Tibial artery (tissue), 4 donors: Measurements from ENCODE around the gene ADRA2B.

ENCODE experiments used
- DNase-seq, 2 donors: peaks; one replicate each; pipeline ENCODE4 v3.0.0-alpha.2; 2019
- H3K27ac ChIP-seq, 2 donors: fragments of 200-600 bp; sonication (generic) in 1 of 2; 1 replicate in 1 of 2; 2 replicates in 1 of 2; pipeline ENCODE4 v1.5.1; 2018 to 2019; ENCODE audit warnings: mild to moderate bottlenecking in 1 of 2
- H3K27me3 ChIP-seq, 2 donors: fragments of 200-600 bp; sonication (generic) in 1 of 2; one replicate each; pipeline versions ENCODE4 v1.5.1 to v1.6.0; 2016 to 2019
- H3K36me3 ChIP-seq, 3 donors: fragments of 200-600 bp; sonication (generic) in 2 of 3; one replicate each; pipeline ENCODE4 v1.5.1; 2016 to 2019; ENCODE audit warnings: mild to moderate bottlenecking in 2 of 3
- H3K4me1 ChIP-seq, 4 donors: fragments of 200-600 bp; sonication (generic) in 2 of 4; 1 replicate in 3 of 4; 2 replicates in 1 of 4; pipeline ENCODE4 v1.5.1; 2016 to 2019
- H3K4me3 ChIP-seq, 2 donors: fragments of 200-600 bp; sonication (generic) in 1 of 2; 1 replicate in 1 of 2; 2 replicates in 1 of 2; pipeline ENCODE4 v1.5.1; 2018 to 2019; ENCODE audit warnings: mild to moderate bottlenecking in 2 of 2
- H3K9me3 ChIP-seq, 3 donors: fragments of 200-600 bp; sonication (generic) in 1 of 3; one replicate each; pipeline ENCODE4 v1.5.1; 2016 to 2019
- intact Hi-C: fragments of 100-400 bp; cut with DNase I; formaldehyde crosslinking; loops from one replicate; pipeline ENCODE4 v1.15.0; 2023; ENCODE audit warnings: low total_unique reads
- TF ChIP-seq, protein P1 (sequence below), 2 experiments: fragments of 200-600 bp in 1 of 2; fragments of 450-650 bp in 1 of 2; IDR thresholded peaks; one replicate each; pipeline ENCODE4 v1.5.1; 2017 to 2019; ENCODE audit warnings: antibody characterized with exemption in 2 of 2, mild to moderate bottlenecking in 1 of 2, moderate library complexity in 1 of 2

ADRA2B gene

DNA sequence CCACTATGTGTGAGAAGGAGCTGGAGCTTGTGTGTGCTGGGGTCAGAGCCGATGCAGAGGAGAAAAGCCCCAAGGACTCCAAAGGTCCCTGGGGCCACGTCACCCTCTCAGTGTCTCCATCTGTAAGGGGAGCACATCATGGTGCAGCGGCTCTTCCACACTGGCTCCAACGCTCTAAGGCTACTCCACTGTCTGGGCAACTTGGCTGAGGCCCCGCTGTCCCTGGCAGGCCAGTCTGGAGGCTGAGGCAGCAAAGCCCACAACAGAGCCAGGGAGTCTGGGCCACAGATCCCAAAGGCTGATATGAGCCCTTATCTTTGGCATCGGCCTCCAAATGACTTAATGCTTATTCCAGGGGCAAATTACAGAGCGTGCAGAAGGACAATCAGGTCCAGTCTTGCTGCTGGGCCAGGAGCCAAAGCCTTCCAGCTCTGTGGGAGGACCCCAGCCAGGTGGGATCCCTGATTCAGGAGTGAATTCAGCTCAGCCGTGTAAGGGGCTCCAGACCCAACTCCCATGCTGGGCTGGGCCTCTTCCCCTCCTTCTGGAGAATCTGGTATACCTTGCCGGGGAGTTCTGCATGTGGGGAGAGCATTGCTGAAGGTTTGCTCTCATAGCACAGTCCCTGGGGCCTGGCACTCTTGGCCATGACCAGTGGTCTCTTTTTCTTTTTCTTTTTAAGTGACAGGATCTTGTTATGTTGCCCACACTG lies 30.7 kb upstream of the ADRA2B start:
- intact Hi-C loops = loop anchor here (10.0 kb wide), 2 partner anchors 158 to 358 kb away; partner anchors contain the start of genes NEURL3 and SNRNP200
- DNase-seq = peak in 1 of 2 donors; percentile 67
- no peaks in the 10 kb centered on the region for H3K9me3 ChIP-seq
- no peak overlapping the region for H3K4me3 ChIP-seq
- no peaks in the 10 kb centered on the region for H3K36me3 ChIP-seq
- H3K27ac ChIP-seq = no peak overlapping the region
- H3K27me3 ChIP-seq = peaks cover 0 to 2% of the 10 kb centered on the region in 2 donors
- TF ChIP-seq, protein P1, sequence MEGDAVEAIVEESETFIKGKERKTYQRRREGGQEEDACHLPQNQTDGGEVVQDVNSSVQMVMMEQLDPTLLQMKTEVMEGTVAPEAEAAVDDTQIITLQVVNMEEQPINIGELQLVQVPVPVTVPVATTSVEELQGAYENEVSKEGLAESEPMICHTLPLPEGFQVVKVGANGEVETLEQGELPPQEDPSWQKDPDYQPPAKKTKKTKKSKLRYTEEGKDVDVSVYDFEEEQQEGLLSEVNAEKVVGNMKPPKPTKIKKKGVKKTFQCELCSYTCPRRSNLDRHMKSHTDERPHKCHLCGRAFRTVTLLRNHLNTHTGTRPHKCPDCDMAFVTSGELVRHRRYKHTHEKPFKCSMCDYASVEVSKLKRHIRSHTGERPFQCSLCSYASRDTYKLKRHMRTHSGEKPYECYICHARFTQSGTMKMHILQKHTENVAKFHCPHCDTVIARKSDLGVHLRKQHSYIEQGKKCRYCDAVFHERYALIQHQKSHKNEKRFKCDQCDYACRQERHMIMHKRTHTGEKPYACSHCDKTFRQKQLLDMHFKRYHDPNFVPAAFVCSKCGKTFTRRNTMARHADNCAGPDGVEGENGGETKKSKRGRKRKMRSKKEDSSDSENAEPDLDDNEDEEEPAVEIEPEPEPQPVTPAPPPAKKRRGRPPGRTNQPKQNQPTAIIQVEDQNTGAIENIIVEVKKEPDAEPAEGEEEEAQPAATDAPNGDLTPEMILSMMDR (IDR thresholded peaks at IDR 0.05) = no peak
- H3K4me1 ChIP-seq = peaks cover 0 to 39% (median 19%) of the 10 kb centered on the region in 4 donors

DNA sequence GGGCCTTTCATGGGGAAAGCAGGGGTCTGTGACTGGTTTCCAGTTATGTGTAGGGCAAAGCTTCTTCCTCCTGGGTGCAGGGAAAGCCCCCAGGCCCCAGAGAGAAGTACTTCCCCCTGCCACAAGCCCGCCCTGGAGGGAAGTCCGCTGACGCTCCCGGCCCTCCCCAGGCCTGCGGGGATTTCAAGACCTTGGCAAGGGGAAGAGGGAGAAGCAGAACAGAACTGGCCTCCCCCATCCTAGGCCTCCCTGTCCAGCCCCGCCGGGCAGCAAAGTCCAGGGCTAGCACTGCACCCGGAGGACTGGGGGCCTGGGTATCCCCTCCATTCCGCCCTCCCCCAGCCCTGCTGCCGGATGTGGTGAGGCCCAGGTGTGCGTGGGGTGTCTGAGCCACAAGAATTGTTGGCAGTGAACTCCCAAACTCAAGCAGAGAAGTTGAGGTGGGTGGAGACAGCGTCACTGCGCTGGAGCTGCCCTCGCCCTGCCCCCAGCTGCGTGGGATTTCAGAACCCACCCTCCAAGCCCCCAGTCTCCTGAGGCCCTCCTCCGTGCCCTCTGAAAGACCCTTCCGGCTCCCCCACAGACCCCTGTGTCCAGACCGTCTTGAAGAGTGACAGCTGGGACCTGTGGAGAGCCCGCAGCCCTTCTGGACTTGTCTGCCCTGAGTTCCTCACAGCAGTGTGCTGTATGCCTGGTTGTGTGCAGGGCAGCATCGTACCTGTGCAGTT lies 29.9 kb upstream of the ADRA2B start:
- Histone ChIP-seq H3K4me1 (peaks cover 0 to 39% (median 19%) of the 10 kb centered on the region in 4 donors), H3K4me3 (no peak overlapping the region), H3K27ac (peak overlapping the region in 1 of 2 donors; percentile 35), H3K27me3 (peaks cover 0 to 2% of the 10 kb centered on the region in 2 donors), H3K36me3 (no peaks in the 10 kb centered on the region), H3K9me3 (no peaks in the 10 kb centered on the region)
- intact Hi-C loops = loop anchor here (10.0 kb wide), 2 partner anchors 158 to 358 kb away; partner anchors contain the start of genes NEURL3 and SNRNP200
- peak; percentile 55 to 83 for DNase-seq
- TF ChIP-seq, protein P1 (IDR thresholded peaks at IDR 0.05) = no peak

DNA sequence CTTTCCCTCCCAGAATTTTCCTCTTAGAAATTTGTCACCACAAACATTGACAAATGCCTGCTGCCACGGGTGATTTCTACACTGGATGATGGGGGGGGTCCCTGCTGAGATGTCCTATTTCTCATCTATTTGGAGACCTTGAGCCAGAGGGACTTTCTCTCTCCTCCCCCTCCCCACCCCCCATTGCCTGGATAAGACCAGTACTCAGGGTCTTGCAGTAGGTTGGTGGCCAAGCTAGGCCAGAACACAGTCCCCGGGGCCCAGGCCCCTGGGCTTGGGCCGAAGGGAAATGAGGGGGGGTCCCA lies 29.4 kb upstream of the ADRA2B start:
- Histone ChIP-seq H3K27ac (peak overlapping the region in 1 of 2 donors; percentile 35), H3K4me3 (peak overlapping the region; percentile 51 to 59), H3K9me3 (no peaks in the 10 kb centered on the region), H3K4me1 (peaks cover 0 to 39% (median 19%) of the 10 kb centered on the region in 4 donors), H3K27me3 (peaks cover 0 to 2% of the 10 kb centered on the region in 2 donors), H3K36me3 (no peaks in the 10 kb centered on the region)
- intact Hi-C loops = loop anchor here (10.0 kb wide), 2 partner anchors 159 to 359 kb away; partner anchors contain the start of genes NEURL3 and SNRNP200
- TF ChIP-seq, protein P1 (IDR thresholded peaks at IDR 0.05) = no peak
- no peak for DNase-seq

DNA sequence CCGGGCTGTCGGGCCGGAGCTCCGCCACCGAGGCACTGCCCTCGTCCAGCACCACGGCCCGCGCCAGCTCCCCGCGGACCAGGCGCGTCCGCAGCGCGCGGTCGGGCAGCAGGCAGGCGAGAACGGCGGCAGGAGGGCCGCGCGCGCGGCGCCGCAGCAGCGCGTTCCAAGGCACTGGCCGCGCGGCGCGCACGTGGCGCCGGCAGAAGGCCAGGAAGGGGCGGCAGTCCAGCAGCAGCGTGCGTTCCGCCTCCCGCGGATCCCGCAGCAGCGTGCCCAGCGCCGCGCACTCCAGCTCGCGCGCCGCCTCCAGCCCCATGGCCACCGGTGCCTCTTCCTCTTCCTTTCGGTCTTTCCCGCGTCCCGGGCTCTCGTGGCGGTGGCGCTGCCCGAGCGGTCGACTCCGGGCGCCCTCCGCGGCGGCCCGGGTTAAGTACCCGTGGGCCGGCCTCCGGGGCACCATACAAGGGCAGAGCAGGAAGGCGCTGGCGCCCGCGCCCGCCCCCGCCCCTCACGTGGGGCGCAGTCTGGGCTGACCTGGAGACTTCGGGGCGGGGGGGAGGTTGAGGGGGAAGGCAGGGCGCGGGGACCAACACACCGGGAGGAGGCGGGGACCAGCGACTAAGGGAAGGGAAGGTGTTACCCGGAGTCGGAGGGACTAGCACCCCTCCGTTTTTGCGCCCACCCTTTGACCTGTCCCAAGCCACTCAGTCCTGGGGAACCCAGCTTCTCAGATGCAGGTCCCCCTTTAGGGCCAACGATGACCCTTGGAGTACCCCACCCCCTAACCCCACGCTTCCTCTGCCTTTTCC lies 28.9 kb upstream of the ADRA2B start, which contains the start of gene DUSP2:
Gene DUSP2, minus strand, starts transcription at position 405 of the 812 bp plus-strand sequence. Its CDS starts 86 bp downstream, at position 319.
- Histone ChIP-seq H3K27ac (peak within 1 kb of the TSS in 1 of 2 donors; percentile 35), H3K4me3 (peak within 1 kb of the TSS; percentile 51 to 59), H3K9me3 (no peaks in the 10 kb centered on the region), H3K4me1 (peaks cover 0 to 39% (median 19%) of the 10 kb centered on the region in 4 donors), H3K36me3 (no peaks in the 10 kb centered on the region), H3K27me3 (peaks cover 0 to 2% of the 10 kb centered on the region in 2 donors)
- TF ChIP-seq, protein P1 (IDR thresholded peaks at IDR 0.05) = no peak
- intact Hi-C loops = loop anchor here (10.0 kb wide), 2 partner anchors 160 to 360 kb away; partner anchors contain the start of genes NEURL3 and SNRNP200
- peak; percentile 71 to 82 for DNase-seq

DNA sequence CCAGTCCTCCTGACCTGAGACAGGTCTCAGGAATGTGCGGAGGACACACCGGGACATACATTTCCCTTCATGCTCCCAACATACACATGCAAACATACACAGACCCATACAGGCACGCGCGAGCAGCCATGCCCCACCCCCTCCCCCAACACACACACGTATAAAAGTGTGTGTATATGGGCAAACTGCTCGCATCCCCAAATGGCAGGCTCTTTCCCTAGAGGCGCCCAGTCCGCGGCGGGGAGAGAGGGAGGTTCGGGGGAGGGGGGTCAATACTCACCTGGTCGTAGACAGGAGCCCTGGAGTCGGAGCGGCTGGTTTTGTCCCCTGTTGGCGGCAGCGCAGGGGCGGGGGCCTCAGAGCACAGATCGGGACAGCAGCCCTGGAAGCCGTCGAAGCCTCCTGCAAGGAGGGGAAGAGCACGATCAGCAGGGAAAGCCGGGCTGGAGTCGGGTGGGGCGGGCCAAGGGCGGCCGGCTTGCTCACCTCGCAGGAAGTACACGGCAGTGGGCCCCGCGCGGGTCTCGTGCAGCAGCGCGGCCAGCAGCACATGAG lies 28.2 kb upstream of the ADRA2B start:
- intact Hi-C loops = loop anchor here (10.0 kb wide), 2 partner anchors 160 to 360 kb away; partner anchors contain the start of genes NEURL3 and SNRNP200
- DNase-seq = peak in 1 of 2 donors; percentile 69

More for the DNA sequence above, 28.2 kb upstream of the ADRA2B start:
- peaks cover 0 to 2% of the 10 kb centered on the region in 2 donors for H3K27me3 ChIP-seq
- H3K9me3 ChIP-seq = no peaks in the 10 kb centered on the region
- H3K27ac ChIP-seq = no peak overlapping the region
- TF ChIP-seq, protein P1 (IDR thresholded peaks at IDR 0.05) = no peak
- peaks cover 0 to 39% (median 19%) of the 10 kb centered on the region in 4 donors for H3K4me1 ChIP-seq
- peak overlapping the region; percentile 51 to 59 for H3K4me3 ChIP-seq
- H3K36me3 ChIP-seq = no peaks in the 10 kb centered on the region
